GM12891 (cell line): ENCODE measurements around the gene CCDC92.

ENCODE experiments used
- DNase-seq: peaks from one replicate; pipeline ENCODE4 v3.0.0; 2011; ENCODE audit warnings: low spot score; ENCODE audit not compliant: insufficient read length
- FAIRE-seq: peaks from 2 replicates; lab custom pipeline; 2011; peaks lifted over from hg19 to GRCh38; lab: Jason Lieb, UNC
- PAX5 ChIP-seq: IDR thresholded peaks from 2 replicates; pipeline ENCODE4 v1.6.1; 2011; ENCODE audit warnings: low read length, moderate library complexity, mild to moderate bottlenecking; ENCODE audit not compliant: insufficient read depth, severe bottlenecking
- POLR2A ChIP-seq: IDR thresholded peaks from 2 replicates; pipeline ENCODE4 v1.6.1; 2011; ENCODE audit warnings: low read depth, low read length, control low read depth
- POLR2AphosphoS5 ChIP-seq: IDR thresholded peaks from 2 replicates; pipeline ENCODE4 v1.6.1; 2011; ENCODE audit warnings: low read depth, low read length, control low read depth
- POU2F2 ChIP-seq: IDR thresholded peaks from 2 replicates; pipeline ENCODE4 v1.6.1; 2011; ENCODE audit warnings: low read depth, mild to moderate bottlenecking, control low read depth, low read length, moderate library complexity
- SPI1 ChIP-seq: IDR thresholded peaks from 2 replicates; pipeline ENCODE4 v1.6.1; 2011; ENCODE audit warnings: low read depth, low read length, control low read depth
- TAF1 ChIP-seq: IDR thresholded peaks from 2 replicates; pipeline ENCODE4 v1.6.1; 2011; ENCODE audit warnings: low read depth, low read length, control low read depth

CCDC92 gene

DNA sequence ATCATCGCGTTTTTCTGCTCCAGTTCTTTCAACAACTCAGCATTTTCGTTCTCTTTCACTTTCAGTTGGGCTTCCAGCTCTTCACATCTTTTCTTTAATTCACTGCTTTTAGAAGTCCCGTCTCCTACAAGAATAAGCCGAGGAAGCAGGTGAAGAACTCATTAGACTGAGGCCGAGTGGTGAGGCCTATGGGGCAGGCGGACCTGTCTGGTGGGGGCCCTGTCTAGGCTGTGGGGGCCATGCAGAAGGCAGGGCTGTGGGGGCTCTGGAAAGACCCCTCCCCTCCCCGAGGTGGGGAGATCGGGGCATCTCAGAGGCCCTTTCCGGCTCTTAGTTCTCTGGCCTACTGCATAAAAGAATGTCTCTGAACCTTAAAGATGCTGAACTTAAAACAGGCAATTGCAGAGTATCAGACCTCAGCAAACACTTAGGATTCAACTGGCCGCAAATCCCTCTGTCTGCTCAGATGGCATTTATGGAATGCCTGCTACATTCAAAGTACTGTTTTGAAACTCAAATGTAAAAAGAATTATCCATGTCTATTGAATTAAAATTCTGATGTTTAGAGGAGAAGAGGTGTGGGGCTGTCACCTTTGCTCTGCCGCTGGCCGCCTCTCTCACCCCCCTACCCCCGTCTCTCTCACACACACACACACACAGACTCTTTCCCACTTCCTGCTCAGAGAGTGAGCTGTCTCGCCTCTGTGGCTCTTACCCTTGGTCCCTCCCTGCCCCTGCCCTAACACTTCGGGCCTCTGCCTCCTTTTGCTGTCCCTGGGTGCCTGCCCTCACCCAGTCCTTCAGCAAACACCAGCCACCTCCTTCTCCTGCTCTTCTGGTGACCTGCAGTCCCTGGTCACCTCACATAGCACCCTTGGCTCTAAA lies 34.7 kb downstream of the CCDC92 start:
- DNase-seq (peak; percentile 56), FAIRE-seq (peak; percentile 76)
- TF ChIP-seq PAX5 = no peak
- TF ChIP-seq SPI1 = peak; percentile 52; the same call in 1 of the 2 replicates
- no peak for TF ChIP-seq POU2F2
- no peak for TF ChIP-seq TAF1
- TF ChIP-seq POLR2AphosphoS5 = no peak
- TF ChIP-seq POLR2A = no peak

DNA sequence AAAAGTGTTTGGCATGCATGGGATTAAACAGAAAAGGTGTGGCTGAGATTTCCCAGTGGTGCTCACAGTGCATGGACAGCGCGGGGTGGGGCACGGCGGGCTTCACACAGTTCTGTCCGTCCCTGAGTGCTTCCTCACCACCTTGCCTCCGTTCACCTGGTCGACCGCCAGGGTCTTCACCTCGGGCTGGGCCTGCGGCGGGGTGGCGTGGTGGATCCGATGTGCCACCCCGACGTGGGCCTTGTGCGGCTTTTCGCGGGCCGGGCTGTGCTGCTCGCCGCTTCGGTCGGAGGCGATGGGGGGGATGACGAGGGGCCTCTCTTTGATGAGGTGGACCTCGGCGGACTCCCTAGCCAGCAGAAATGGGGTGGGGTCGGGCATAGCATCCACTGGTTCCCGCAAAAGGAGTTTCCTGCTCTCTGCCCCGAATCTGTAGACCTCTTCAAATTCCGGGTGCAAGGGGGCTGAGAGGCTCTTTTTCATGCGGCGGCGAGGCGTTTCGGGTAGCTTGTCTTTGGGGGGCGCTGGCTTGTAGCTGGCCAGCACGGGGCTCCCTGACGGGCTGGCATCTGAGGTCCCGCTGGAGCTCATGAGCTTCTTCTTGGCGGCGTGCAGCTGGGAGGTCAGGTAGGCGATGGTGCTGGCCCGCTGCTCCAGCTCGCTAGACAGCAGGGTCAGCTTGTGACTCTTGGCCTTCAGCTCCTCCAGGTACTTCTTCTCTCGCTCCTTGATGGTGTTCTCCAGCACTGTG lies 35.5 kb downstream of the CCDC92 start:
- FAIRE-seq = no peak
- TF ChIP-seq TAF1 = no peak
- no peak for DNase-seq

DNA sequence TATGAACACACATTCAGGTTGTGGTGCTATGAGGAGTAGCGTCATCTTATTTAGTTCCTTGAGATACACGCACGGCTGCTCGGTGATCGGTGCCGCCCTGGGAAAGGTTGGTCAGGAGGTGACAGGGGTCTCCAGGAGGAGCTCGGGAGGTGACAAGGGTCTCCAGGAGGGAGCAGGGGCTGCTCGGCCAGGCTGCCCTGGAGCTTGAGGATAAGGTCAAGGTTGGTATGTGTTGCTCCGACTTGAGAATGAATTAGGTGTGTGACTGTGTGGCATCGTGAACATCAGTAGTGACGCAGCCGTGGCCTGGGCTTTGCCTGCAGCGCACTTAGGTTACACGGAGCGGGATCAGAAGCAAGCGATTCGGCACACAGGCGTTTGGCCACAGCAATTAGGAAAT lies 36.2 kb downstream of the CCDC92 start:
- no peak for FAIRE-seq
- no peak for DNase-seq
- TF ChIP-seq POU2F2 (no peak), PAX5 (no peak), SPI1 (no peak), POLR2AphosphoS5 (no peak), TAF1 (no peak), POLR2A (no peak)

DNA sequence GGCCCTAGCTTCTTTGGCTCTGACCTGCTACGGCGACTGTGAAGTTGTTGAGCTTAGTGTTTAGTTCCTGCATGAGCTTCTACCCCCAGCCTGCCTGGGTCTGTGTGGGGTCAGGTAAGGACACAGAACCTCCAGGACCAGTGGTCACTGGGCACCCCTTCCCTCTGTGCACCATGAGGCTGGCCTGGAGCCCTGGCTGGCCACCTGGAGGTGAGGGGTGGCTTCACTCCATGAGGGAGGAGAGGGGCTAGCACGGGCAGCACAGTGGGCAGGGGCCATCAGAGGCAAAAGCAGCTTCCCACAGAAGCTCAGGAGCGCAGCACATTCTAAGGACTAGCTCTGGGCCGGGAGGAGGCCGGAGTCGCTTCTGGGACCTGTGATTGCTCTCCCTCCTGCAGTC lies 36.7 kb downstream of the CCDC92 start:
- TF ChIP-seq PAX5 = no peak
- no peak for TF ChIP-seq TAF1
- TF ChIP-seq POU2F2 = no peak
- TF ChIP-seq POLR2AphosphoS5 = no peak
- TF ChIP-seq SPI1 = no peak
- TF ChIP-seq POLR2A = no peak
- FAIRE-seq (no peak), DNase-seq (no peak)

DNA sequence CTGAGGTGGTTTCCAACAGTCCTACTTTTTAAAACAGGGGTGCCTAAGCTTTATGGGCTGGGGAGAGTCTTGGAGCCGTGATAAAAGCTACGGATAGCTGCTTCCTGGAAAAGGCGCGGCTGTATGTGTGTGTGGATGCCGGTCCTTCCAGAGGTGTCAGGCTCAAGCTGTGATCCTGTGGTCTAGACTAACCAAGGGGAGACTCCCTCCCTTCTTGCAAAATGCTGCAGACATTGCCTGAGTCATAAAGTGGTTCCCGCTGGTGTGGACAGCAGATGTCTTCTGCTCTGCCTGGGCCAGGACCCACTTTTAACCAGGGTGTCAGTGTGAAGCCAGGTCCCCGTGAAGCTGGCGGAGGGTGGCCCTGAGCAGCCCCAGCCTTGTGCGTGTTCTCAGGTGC lies 37.8 kb downstream of the CCDC92 start:
- DNase-seq = no peak
- FAIRE-seq = no peak
- TF ChIP-seq PAX5 (no peak), POU2F2 (no peak), TAF1 (no peak), POLR2A (no peak), POLR2AphosphoS5 (no peak), SPI1 (no peak)

DNA sequence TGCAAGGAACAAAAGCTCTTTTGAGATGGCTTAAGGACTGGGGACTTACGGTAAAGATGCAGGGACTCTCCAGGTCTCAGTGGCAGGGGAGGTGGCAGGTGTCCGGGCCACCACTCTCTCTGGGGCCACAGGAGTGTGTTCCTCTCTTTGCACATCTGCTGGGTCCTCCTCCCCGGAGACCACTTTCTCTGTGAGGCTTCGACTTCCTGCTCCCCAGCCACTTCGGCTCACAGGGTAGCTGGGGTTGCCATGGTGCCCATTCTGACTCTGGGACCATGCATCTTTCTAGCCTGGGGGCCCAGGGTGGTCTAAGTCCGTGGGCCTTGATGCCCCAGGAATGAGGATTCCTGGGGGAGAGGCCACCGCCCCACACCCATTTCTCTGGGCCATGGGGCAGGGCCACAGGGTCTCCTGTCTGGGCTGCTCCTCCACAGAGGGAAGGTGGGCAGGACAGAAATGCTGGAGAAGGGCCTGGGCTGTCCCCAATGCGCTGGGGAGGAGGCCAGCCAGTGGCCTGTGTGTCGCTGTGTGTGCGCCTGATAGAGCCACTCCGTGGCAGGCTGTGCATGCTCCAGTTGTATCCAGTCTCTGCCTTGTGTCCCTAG lies 38.5 kb downstream of the CCDC92 start:
- TF ChIP-seq POU2F2 = no peak
- no peak for TF ChIP-seq PAX5
- no peak for TF ChIP-seq POLR2A
- no peak for TF ChIP-seq SPI1
- TF ChIP-seq POLR2AphosphoS5 = no peak
- TF ChIP-seq TAF1 = no peak
- FAIRE-seq = no peak
- DNase-seq = no peak

DNA sequence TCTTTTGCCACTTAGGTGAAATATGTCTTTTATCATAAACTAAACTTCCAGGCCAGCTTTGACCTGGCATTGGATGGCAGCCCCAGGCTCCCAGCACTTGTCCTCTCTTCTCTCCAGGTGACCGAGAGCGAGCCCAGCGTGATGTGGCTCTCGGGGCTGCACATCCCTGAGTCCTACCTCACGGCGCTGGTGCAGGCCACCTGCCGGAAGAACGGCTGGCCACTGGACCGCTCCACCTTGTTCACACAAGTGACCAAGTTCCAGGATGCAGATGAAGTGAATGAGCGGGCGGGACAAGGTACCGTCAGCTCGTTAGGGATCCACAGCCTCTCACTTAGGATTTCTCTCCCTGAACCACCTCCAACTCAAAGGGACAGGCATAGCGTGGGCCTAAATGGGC lies 39.4 kb downstream of the CCDC92 start:
- TF ChIP-seq POU2F2 (no peak), SPI1 (no peak), POLR2A (no peak), PAX5 (no peak), POLR2AphosphoS5 (no peak), TAF1 (no peak)
- FAIRE-seq (no peak), DNase-seq (no peak)

DNA sequence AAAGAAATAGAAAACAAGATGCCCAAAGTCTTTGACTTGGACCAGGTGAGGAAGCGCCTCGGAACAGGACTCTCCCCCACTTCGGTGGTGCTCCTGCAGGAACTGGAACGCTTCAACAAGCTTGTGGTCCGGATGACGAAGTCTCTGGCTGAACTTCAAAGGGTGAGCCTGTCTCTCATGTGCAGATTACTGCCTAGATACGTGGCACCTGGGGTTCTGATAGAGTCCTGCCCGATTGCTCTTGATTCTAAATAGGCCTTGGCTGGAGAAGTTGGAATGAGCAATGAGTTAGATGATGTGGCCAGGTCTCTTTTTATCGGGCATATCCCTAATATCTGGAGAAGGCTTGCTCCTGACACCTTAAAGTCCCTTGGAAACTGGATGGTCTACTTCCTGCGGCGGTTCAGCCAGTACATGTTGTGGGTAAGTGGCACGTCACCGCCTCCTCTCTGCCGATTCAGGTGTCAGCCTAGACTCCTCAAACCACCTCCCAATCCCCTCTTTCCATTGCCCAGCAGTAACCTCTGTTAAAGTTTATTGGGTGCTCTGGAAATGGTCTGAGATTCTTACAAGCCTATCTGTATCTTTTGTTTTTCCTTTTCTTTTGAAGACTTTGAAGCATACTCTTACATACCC lies 40.8 kb downstream of the CCDC92 start:
- DNase-seq = no peak
- FAIRE-seq = no peak
- TF ChIP-seq TAF1 (no peak), POU2F2 (no peak), POLR2AphosphoS5 (no peak), PAX5 (no peak), POLR2A (no peak), SPI1 (no peak)

DNA sequence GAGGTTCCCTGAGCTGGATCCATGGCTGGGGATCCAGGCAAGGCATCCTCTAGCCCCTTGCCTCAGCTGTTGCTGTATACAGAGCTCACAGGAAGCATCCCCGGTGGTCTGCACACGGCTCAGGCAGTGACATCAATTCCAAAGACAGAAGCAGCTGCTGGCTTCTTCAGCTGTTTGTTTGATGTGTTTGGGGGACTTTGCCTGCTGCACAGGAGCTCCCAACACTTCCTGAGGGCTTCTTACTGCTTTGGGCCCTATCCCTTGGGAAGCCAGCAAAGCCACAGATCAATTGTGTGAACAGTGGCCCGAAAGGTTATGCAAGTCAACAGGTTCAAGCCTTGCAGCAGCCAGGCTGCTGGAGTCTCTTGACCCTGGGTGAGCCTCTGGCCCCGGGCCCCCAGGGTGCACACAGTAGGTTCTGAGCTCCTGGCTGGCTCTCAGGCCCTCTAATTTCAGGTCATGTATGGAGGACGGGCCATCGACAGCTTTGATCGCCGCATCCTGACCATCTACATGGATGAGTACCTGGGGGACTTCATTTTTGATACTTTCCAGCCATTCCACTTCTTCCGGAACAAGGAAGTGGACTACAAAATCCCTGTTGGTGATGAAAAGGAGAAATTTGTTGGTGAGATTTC lies 42.6 kb downstream of the CCDC92 start:
- DNase-seq = no peak
- TF ChIP-seq PAX5 (no peak), SPI1 (no peak), POLR2AphosphoS5 (no peak), TAF1 (no peak)
- no peak for FAIRE-seq
